ENCODE data around the gene FNDC11. TPM values are rescaled to one million over a fixed set of nuclear protein-coding genes. Genes with fewer than 3 reads are reported as not detected.

FNDC11 gene
- total RNA-seq, 1 donor from 2014 or later = 1.3 TPM

- no peak for TF ChIP-seq CTCF (IDR thresholded peaks at IDR 0.05; ENCODE audit: unreplicated experiment)
- H3K36me3 Mint-ChIP-seq (ENCODE audit: low read depth, unreplicated experiment) = no peaks in the 10 kb centered on the region
- H3K4me3 Mint-ChIP-seq (ENCODE audit: unreplicated experiment) = no peak overlapping the region
- H3K27me3 Mint-ChIP-seq (ENCODE audit: unreplicated experiment) = peaks cover 3% of the 10 kb centered on the region
- no peak overlapping the region for H3K27ac Mint-ChIP-seq (ENCODE audit: unreplicated experiment)
- no peaks in the 10 kb centered on the region for H3K9me3 Mint-ChIP-seq (ENCODE audit: unreplicated experiment)
- DNase-seq (ENCODE audit: low spot score) = no peak
- H3K4me1 Mint-ChIP-seq (ENCODE audit: unreplicated experiment) = no peaks in the 10 kb centered on the region
Measured at GRCh38 chr20:63565021-63565698, 11.2 kb downstream of the FNDC11 start.

- Mint-ChIP-seq H3K27me3 (ENCODE audit: unreplicated experiment) (peaks cover 3% of the 10 kb centered on the region), H3K4me1 (ENCODE audit: unreplicated experiment) (no peaks in the 10 kb centered on the region), H3K4me3 (ENCODE audit: unreplicated experiment) (no peak overlapping the region), H3K27ac (ENCODE audit: unreplicated experiment) (no peak overlapping the region), H3K36me3 (ENCODE audit: low read depth, unreplicated experiment) (no peaks in the 10 kb centered on the region), H3K9me3 (ENCODE audit: unreplicated experiment) (no peaks in the 10 kb centered on the region)
- no peak for TF ChIP-seq CTCF (IDR thresholded peaks at IDR 0.05; ENCODE audit: unreplicated experiment)
- no peak for DNase-seq (ENCODE audit: low spot score)
Measured at GRCh38 chr20:63565699-63566335, 11.9 kb downstream of the FNDC11 start.

GRCh38 chr20:63566395-63567135 is 12.6 kb downstream of the FNDC11 start:
- no peak for DNase-seq (ENCODE audit: low spot score)
- no peaks in the 10 kb centered on the region for H3K36me3 Mint-ChIP-seq (ENCODE audit: low read depth, unreplicated experiment)
- no peak for TF ChIP-seq CTCF (IDR thresholded peaks at IDR 0.05; ENCODE audit: unreplicated experiment)

GRCh38 chr20:63567136-63567385 is 13.1 kb downstream of the FNDC11 start:
- H3K27me3 Mint-ChIP-seq (ENCODE audit: unreplicated experiment) = peaks cover 3% of the 10 kb centered on the region
- no peaks in the 10 kb centered on the region for H3K4me1 Mint-ChIP-seq (ENCODE audit: unreplicated experiment)
- no peak overlapping the region for H3K27ac Mint-ChIP-seq (ENCODE audit: unreplicated experiment)
- H3K36me3 Mint-ChIP-seq (ENCODE audit: low read depth, unreplicated experiment) = no peaks in the 10 kb centered on the region
- no peaks in the 10 kb centered on the region for H3K9me3 Mint-ChIP-seq (ENCODE audit: unreplicated experiment)
- no peak overlapping the region for H3K4me3 Mint-ChIP-seq (ENCODE audit: unreplicated experiment)
- TF ChIP-seq CTCF (IDR thresholded peaks at IDR 0.05; ENCODE audit: unreplicated experiment) = no peak
- DNase-seq (ENCODE audit: low spot score) = no peak

More at GRCh38 chr20:63566395-63567135, 12.6 kb downstream of the FNDC11 start:
- no peaks in the 10 kb centered on the region for H3K9me3 Mint-ChIP-seq (ENCODE audit: unreplicated experiment)
- H3K27me3 Mint-ChIP-seq (ENCODE audit: unreplicated experiment) = peaks cover 3% of the 10 kb centered on the region
- H3K4me1 Mint-ChIP-seq (ENCODE audit: unreplicated experiment) = no peaks in the 10 kb centered on the region
- no peak overlapping the region for H3K27ac Mint-ChIP-seq (ENCODE audit: unreplicated experiment)
- no peak overlapping the region for H3K4me3 Mint-ChIP-seq (ENCODE audit: unreplicated experiment)

Data from endothelial cell (in vitro differentiated cells).